ENCODE results near the gene KCNK3. TPM values are rescaled to one million over a fixed set of nuclear protein-coding genes. Genes with fewer than 3 reads are reported as not detected.

Gene KCNK3
- total and polyA plus RNA-seq, 11 donors: 0.61 to 12.2 (median 2.1) TPM

GRCh38 chr2:26670931-26671460 lies 21.5 kb upstream of the KCNK3 start:
- no peak for ATAC-seq
- no peak for TF ChIP-seq POLR2A (IDR thresholded peaks at IDR 0.05)
- TF ChIP-seq CTCF (IDR thresholded peaks at IDR 0.05): no peak
- Histone ChIP-seq H3K4me1 (no peaks in the 10 kb centered on the region), H3K27ac (no peak overlapping the region), H3K9me3 (peaks cover 0 to under 1% (median 0%) of the 10 kb centered on the region in 12 donors), H3K36me3 (no peaks in the 10 kb centered on the region), H3K27me3 (peaks cover 0 to 16% (median 5%) of the 10 kb centered on the region in 9 donors), H3K4me3 (no peak overlapping the region)
- intact Hi-C loops (cut with DNase I): no loop called here
- 86 to 92% (median 90%) methylated on average over 5 of the region's 5 CpGs for whole genome bisulfite sequencing, 4 donors
- DNase-seq: no peak

DNA sequence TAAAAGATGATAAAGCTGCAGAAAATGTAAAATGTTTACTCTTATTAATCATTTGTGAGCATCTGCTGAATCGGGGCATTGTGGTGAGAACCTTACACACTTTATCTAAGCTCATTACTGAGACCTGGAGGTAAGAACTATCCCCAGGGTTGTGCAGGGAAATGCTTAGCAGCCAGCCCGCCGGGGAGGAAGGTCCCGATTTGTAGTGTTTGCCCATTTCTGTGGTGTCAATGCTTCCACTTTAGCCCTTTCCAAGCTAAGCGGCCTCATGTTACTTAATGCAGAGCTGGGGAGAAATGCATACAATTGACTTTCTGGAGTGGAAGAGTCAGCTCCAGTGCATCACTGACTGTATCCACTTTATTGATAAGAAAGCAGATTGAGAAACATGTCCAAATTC lies 20.8 kb upstream of the KCNK3 start:
- Histone ChIP-seq H3K4me1 (no peaks in the 10 kb centered on the region), H3K36me3 (no peaks in the 10 kb centered on the region), H3K9me3 (no peaks in the 10 kb centered on the region), H3K27me3 (peaks cover 0 to 16% (median 5%) of the 10 kb centered on the region in 9 donors), H3K27ac (no peak overlapping the region), H3K4me3 (no peak overlapping the region)
- WGBS, 4 donors: 81 to 91% (median 87%) methylated on average over 5 of the region's 5 CpGs
- DNase-seq: no peak
- intact Hi-C loops (cut with DNase I): no loop called here
- ATAC-seq: no peak
- TF ChIP-seq POLR2A (IDR thresholded peaks at IDR 0.05): no peak
- TF ChIP-seq CTCF (IDR thresholded peaks at IDR 0.05): no peak

DNA sequence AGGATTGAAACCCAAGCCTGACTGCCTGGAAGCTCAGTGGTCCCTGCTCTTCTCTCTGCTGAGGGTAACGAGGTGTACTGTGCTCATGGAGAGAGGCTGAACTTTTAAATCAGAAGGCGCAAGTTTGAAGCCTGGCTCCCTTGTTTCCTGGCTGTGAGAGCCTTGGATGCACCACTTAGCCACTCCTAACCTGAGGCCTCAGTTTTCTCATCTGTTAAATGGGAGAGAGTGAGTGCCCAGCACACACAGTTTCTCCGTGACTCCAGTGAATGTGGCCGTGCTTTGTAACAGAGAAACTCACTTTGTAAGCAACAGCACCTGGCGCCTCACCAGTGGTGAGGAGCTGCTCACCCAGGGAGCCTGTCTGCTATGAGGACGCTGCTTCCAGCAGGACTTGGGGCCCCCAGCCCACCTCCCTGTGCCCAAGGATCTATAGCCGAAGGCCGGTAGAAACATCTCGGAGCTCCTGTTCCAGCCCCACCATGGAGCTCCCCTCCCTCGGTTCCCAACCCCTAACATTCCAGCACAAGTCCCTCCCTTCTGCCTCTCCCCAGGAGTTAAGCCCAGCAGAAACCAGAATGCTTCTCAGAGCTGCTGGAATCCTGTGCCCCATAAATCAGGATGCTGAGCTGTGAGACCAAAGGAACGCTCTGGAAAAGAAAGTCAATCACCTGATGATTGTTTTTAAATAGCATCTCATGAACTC lies 20.3 kb upstream of the KCNK3 start:
- Histone ChIP-seq H3K4me1 (no peaks in the 10 kb centered on the region), H3K36me3 (no peaks in the 10 kb centered on the region), H3K27me3 (peaks cover 0 to 16% (median 5%) of the 10 kb centered on the region in 9 donors), H3K9me3 (peaks cover 0 to under 1% (median 0%) of the 10 kb centered on the region in 12 donors), H3K4me3 (no peak overlapping the region), H3K27ac (no peak overlapping the region)
- intact Hi-C loops (cut with DNase I): no loop called here
- TF ChIP-seq CTCF (IDR thresholded peaks at IDR 0.05) (no peak), POLR2A (IDR thresholded peaks at IDR 0.05) (no peak)
- ATAC-seq (no peak), DNase-seq (no peak)
- 74 to 83% (median 81%) methylated on average over 11 of the region's 11 CpGs for WGBS, 4 donors

- Histone ChIP-seq H3K4me1 (no peaks in the 10 kb centered on the region), H3K27ac (no peak overlapping the region), H3K36me3 (no peaks in the 10 kb centered on the region), H3K9me3 (peaks cover 0 to 5% (median 0%) of the 10 kb centered on the region in 12 donors), H3K4me3 (no peak overlapping the region), H3K27me3 (peaks cover 0 to 16% (median 5%) of the 10 kb centered on the region in 9 donors)
- ATAC-seq (no peak), DNase-seq (no peak)
- TF ChIP-seq POLR2A (IDR thresholded peaks at IDR 0.05) (no peak), CTCF (IDR thresholded peaks at IDR 0.05) (no peak)
- intact Hi-C loops (cut with DNase I): no loop called here
- 86 to 92% (median 89%) methylated on average over 9 of the region's 9 CpGs for WGBS, 4 donors
Observed at GRCh38 chr2:26672818-26673393, 19.6 kb upstream of the KCNK3 start.
